Endothelial cell (in vitro differentiated cells): ENCODE results near the gene MBOAT2. TPM values are rescaled to one million over a fixed set of nuclear protein-coding genes. Genes with fewer than 3 reads are reported as not detected.

Experiments
- DNase-seq: peaks from one replicate; pipeline ENCODE4 v3.0.0; 2021; ENCODE audit warnings: low spot score
- H3K27ac Mint-ChIP-seq: one replicate; pipeline ENCODE4 v1.8.0; 2021; ENCODE audit warnings: mixed read lengths, inconsistent platforms; ENCODE audit not compliant: unreplicated experiment
- H3K27me3 Mint-ChIP-seq: one replicate; pipeline ENCODE4 v1.8.0; 2021; ENCODE audit warnings: mild to moderate bottlenecking, moderate library complexity, mixed read lengths, inconsistent platforms; ENCODE audit not compliant: unreplicated experiment
- H3K36me3 Mint-ChIP-seq: one replicate; pipeline ENCODE4 v1.8.0; 2021; ENCODE audit warnings: mild to moderate bottlenecking, low read depth, mixed read lengths, inconsistent platforms; ENCODE audit not compliant: unreplicated experiment
- H3K4me1 Mint-ChIP-seq: one replicate; pipeline ENCODE4 v1.8.0; 2021; ENCODE audit warnings: mild to moderate bottlenecking, mixed read lengths, inconsistent platforms; ENCODE audit not compliant: unreplicated experiment
- H3K4me3 Mint-ChIP-seq: one replicate; pipeline ENCODE4 v1.8.0; 2021; ENCODE audit warnings: mild to moderate bottlenecking, mixed read lengths, inconsistent platforms; ENCODE audit not compliant: unreplicated experiment
- H3K9me3 Mint-ChIP-seq: one replicate; pipeline ENCODE4 v1.8.0; 2021; ENCODE audit warnings: mixed read lengths, inconsistent platforms; ENCODE audit not compliant: unreplicated experiment
- total RNA-seq: library from RNA; stranded (reverse); fragmentation: NEBNext Ultra II Directional; extraction: Animal tissue kit (Norgen Biotek cat#: 25700); gene quantifications from one replicate; pipeline ENCODE4 v1.2.1, GENCODE V29; 2021; ENCODE audit not compliant: unreplicated experiment
- TF ChIP-seq, protein P1 (sequence below): fragments of 200-600 bp; sonication (generic); IDR thresholded peaks from one replicate; pipeline ENCODE4 v1.5.0; 2021; ENCODE audit warnings: antibody characterized with exemption; ENCODE audit not compliant: unreplicated experiment

Gene MBOAT2
- total RNA-seq, 1 donor from 2014 or later = 71.6 TPM

DNA sequence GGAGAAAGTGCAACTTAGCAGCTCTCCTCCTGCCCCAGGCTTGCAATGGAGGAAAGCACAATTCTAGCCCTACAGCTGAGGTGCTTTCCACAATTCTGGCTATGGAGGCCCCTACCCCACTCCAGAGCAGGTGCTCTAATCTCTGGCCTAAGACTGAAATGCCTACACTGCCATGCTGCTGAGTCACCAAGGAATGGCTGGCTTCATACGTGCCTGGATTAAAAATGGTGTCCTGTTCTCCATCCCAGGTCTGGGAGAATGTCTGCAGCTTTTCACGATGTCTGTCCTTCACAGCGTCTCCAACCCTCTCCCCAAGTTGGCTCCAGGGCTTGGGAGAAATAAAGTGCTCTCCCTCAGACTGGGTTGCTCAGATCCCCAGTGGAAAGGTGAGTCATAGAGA is 48.5 kb downstream of the MBOAT2 start:
- peaks cover 4% of the 10 kb centered on the region for H3K27me3 Mint-ChIP-seq
- no peak overlapping the region for H3K27ac Mint-ChIP-seq
- peaks cover 39% of the 10 kb centered on the region for H3K36me3 Mint-ChIP-seq
- H3K4me1 Mint-ChIP-seq = peaks cover 23% of the 10 kb centered on the region
- no peaks in the 10 kb centered on the region for H3K9me3 Mint-ChIP-seq
- H3K4me3 Mint-ChIP-seq = peak overlapping the region; percentile 78
- TF ChIP-seq, protein P1, sequence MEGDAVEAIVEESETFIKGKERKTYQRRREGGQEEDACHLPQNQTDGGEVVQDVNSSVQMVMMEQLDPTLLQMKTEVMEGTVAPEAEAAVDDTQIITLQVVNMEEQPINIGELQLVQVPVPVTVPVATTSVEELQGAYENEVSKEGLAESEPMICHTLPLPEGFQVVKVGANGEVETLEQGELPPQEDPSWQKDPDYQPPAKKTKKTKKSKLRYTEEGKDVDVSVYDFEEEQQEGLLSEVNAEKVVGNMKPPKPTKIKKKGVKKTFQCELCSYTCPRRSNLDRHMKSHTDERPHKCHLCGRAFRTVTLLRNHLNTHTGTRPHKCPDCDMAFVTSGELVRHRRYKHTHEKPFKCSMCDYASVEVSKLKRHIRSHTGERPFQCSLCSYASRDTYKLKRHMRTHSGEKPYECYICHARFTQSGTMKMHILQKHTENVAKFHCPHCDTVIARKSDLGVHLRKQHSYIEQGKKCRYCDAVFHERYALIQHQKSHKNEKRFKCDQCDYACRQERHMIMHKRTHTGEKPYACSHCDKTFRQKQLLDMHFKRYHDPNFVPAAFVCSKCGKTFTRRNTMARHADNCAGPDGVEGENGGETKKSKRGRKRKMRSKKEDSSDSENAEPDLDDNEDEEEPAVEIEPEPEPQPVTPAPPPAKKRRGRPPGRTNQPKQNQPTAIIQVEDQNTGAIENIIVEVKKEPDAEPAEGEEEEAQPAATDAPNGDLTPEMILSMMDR = no peak
- no peak for DNase-seq

DNA sequence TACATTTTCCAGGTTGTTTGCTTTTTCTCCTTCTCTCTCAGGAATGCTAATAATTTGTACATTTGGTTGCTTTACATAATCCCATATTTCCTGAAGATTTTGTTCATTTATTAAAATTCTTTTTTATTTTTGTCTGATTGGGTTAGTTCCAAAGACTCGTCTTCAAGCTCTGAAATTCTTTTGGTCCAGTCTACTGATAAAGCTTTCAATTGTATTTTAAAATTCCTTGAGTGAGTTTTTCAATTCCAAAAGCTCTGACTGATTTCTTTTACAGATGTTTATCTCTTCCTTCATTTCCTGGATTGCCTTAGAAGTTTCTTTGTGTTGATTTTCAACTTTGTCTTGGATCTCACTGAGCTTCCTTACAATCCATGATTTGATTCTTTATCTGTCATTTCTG is 50.0 kb downstream of the MBOAT2 start:
- H3K36me3 Mint-ChIP-seq = peaks cover 44% of the 10 kb centered on the region
- peaks cover 18% of the 10 kb centered on the region for H3K4me1 Mint-ChIP-seq
- H3K9me3 Mint-ChIP-seq = no peaks in the 10 kb centered on the region
- H3K27me3 Mint-ChIP-seq = peaks cover 2% of the 10 kb centered on the region
- no peak overlapping the region for H3K27ac Mint-ChIP-seq
- H3K4me3 Mint-ChIP-seq = peak overlapping the region; percentile 12
- DNase-seq = no peak
- TF ChIP-seq, protein P1 = no peak

DNA sequence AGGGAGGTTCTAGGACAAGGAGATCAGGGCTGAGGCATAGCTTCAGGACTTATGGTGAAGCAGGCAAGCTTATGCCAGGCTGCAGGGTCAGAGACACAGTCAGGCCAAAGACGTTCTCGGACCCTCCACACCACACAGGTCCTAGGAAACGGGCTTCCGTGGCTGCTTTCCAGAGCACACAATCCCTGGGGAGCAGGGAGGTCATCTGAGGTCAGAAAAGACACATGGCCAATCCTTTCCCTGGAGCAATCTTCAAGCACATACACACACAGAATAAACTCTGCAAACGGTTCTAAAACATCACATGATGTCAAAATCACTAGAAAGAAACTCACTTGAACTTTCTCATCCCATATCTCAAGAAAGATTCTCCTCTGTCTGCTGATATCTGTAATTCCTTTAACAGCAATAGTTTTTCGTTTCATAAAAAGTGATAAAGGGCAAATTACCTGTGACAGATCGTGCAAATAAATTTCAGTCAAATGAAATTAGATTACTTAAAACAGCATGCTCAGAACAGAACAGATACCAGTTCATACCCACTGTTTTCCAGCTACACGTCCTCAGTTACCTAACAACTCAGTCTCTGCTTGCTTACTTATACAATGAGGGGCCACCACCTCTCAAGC is 63.9 kb downstream of the MBOAT2 start:
- peaks cover 27% of the 10 kb centered on the region for H3K36me3 Mint-ChIP-seq
- H3K27me3 Mint-ChIP-seq = no peaks in the 10 kb centered on the region

DNA sequence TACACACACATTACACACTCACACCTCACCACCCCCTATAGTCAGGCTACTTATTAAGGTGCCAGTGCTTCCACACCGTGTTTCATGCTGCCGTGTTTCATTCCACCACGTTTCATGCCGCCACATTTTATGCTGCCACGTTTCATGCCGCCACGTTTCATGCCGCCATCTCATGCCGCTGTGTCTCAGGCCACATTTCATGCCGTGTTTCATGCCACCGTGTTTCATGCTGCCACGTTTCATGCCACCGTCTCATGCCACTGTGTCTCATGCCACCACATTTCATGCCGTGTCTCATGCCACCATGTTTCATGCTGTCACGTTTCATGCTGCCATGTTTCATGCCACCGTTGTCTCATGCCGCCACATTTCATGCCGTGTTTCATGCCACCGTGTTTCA is 65.1 kb downstream of the MBOAT2 start:
- Mint-ChIP-seq H3K27ac (no peak overlapping the region), H3K4me3 (peak overlapping the region; percentile 44), H3K36me3 (peaks cover 35% of the 10 kb centered on the region), H3K9me3 (no peaks in the 10 kb centered on the region), H3K4me1 (peaks cover 9% of the 10 kb centered on the region), H3K27me3 (no peaks in the 10 kb centered on the region)
- TF ChIP-seq, protein P1 = no peak
- no peak for DNase-seq

More for the DNA sequence above, 63.9 kb downstream of the MBOAT2 start:
- H3K9me3 Mint-ChIP-seq = no peaks in the 10 kb centered on the region
- no peak overlapping the region for H3K4me3 Mint-ChIP-seq
- DNase-seq = no peak
- peaks cover 9% of the 10 kb centered on the region for H3K4me1 Mint-ChIP-seq
- H3K27ac Mint-ChIP-seq = no peak overlapping the region
- TF ChIP-seq, protein P1 = no peak

DNA sequence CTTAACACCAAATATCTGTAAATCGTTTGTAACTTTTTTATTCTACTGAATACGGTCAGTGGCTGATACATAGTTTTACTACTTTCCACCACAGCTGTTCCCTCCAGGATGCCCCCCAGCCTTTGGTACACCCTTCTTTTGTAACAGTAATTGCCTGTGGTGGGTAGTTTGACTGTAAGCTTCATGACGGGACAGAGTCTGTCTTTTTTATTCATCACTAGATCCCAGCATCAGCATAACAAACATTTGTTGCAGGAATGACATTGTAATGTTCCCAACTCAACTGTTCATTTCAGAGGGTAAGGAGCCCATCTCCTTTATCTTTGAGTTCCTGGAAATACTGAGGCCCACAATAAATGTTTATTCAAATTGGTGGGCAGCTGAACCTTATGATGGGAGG is 67.5 kb downstream of the MBOAT2 start:
- no peak for DNase-seq
- TF ChIP-seq, protein P1 = no peak
- H3K27me3 Mint-ChIP-seq = no peaks in the 10 kb centered on the region
- peaks cover 39% of the 10 kb centered on the region for H3K36me3 Mint-ChIP-seq
- no peak overlapping the region for H3K4me3 Mint-ChIP-seq
- H3K9me3 Mint-ChIP-seq = no peaks in the 10 kb centered on the region
- H3K4me1 Mint-ChIP-seq = peaks cover 9% of the 10 kb centered on the region
- no peak overlapping the region for H3K27ac Mint-ChIP-seq
